ENCODE data around the gene KIF1C.

Gene KIF1C

DNA sequence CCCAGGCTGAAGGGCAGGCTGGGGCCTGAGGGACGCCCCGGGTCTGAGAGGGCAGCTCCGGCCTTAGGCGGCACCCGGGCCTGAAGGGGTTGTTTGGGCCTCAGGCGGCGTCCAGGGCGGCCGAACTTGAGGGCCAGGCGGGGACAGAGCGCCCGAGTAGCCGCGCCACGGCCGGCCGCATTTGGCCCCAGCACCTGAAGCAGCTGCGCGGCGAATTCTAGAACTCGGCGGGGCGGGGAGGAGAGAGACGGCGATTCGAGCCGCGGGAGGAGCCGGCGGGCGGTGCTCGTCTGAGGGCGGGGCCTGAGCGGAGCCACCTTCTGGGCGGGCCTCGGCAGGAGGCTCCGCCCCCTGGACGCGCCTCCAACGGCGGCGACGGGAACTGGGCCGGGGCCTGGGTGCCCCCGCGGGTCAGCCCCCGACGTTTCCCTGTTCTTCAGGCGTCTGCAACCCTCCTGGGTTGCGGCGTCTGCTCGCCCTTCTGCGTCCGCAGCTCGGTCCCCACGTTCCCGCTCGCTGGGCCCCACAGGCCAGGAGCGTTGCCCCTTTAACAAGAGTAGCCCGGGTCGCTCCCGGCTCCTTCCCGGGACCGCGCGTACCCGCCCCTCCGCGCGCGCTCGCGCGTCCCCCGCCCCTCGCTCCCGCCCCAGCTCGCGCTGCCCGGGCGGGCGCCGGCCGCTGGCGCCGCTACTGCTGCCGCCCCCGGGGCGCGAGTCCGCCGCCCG is at the start of gene KIF1C, which contains the start of gene INCA1:
TSS of gene KIF1C (plus strand) at position 649 of the 725 bp plus-strand sequence. CDS start 2,297 bp downstream, outside the sequence.
TSS of gene INCA1 (minus strand) at position 221 of the 725 bp plus-strand sequence. CDS start 3,085 bp downstream, outside the sequence.
- DNase-seq = no peak

GRCh38 chr17:4948166-4948930 is 49.4 kb upstream of the KIF1C start, which contains the start of gene PFN1:
Gene PFN1 (minus strand): TSS chr17:4948530. CDS start chr17:4948394, 136 bp downstream.
- peak; percentile 13 for DNase-seq

GRCh38 chr17:4948931-4949320 is 48.8 kb upstream of the KIF1C start:
- DNase-seq = no peak

- DNase-seq = no peak
Observed at GRCh38 chr17:4949321-4950074, 48.3 kb upstream of the KIF1C start.

- no peak for DNase-seq
Observed at GRCh38 chr17:4950075-4950745, 47.5 kb upstream of the KIF1C start.

DNA sequence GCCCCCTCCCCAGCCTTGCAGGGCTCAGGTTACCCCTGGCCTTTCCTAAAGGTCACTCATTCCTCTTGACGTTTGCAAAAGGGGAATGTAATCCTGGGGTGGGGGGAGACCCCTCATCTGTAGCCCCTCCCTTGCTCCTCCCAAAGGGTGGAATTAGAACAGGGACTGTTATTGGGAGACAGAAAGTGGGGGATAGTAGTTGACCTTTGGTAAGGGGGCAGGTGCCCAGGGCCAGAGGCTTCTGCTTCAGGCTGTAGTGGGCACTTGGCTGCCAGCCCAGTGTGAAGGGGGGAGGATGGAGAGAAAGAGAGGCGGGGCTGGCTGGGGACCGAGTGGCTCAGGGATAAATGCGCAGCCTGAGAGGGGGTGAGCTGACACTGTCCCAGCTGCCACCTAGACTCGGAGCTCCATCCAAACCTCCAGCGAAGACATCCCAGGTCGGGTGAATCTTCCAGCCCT is 47.0 kb upstream of the KIF1C start, which contains the start of gene ENO3:
TSS of gene ENO3 (plus strand) at position 374 of the 459 bp plus-strand sequence. CDS start 711 bp downstream, outside the sequence.
- DNase-seq = no peak

GRCh38 chr17:4951486-4951885 is 46.3 kb upstream of the KIF1C start:
- DNase-seq = no peak

DNA sequence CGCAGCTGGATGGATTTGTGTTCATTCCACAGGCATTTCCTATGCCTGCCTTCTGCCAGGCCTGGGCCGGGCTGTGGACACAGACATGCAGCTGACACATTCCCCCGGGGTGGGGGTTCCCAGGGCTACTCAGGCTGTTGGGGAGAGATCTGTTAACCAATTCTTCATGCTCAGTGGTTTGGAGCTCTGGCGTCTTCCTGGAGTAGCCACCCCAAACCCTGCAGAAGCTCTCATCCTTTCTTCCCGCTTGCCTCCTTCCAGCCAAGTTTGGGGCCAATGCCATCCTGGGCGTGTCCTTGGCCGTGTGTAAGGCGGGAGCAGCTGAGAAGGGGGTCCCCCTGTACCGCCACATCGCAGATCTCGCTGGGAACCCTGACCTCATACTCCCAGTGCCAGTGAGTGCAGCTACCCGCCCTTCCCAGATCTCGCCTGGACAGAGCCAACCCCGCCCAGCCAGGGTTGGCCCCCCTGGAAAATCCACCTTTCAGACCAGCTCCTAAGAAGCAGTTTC is 44.2 kb upstream of the KIF1C start:
- no peak for DNase-seq

DNA sequence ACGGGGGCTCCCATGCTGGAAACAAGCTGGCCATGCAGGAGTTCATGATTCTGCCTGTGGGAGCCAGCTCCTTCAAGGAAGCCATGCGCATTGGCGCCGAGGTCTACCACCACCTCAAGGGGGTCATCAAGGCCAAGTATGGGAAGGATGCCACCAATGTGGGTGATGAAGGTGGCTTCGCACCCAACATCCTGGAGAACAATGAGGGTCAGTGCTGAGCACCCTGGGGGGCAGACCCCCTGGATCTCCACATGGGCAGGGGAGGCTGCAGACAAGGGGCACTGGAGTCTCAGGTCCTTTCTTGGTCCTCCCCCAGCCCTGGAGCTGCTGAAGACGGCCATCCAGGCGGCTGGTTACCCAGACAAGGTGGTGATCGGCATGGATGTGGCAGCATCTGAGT is 42.7 kb upstream of the KIF1C start:
- DNase-seq = no peak

DNA sequence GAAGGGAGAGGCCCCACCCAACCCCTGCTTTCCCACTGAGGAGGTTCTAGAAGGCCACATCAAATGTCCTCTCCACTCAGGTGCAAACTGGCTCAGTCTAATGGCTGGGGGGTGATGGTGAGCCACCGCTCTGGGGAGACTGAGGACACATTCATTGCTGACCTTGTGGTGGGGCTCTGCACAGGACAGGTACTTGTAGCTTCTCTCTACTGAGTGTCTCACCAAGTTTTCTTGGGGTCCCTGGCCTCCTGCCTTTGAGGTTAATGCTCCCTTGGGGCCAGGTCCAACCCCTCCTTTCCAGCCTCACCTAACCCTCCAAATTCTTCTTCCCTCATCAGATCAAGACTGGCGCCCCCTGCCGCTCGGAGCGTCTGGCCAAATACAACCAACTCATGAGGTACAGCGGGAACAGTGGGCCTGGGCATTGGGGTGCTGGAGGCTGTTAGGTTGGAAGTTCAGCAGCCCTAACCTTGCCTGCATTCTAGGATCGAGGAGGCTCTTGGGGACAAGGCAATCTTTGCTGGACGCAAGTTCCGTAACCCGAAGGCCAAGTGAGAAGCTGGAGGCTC is 41.2 kb upstream of the KIF1C start:
- DNase-seq = no peak

- DNase-seq = no peak
Observed at GRCh38 chr17:4958102-4958501, 39.6 kb upstream of the KIF1C start.

DNA sequence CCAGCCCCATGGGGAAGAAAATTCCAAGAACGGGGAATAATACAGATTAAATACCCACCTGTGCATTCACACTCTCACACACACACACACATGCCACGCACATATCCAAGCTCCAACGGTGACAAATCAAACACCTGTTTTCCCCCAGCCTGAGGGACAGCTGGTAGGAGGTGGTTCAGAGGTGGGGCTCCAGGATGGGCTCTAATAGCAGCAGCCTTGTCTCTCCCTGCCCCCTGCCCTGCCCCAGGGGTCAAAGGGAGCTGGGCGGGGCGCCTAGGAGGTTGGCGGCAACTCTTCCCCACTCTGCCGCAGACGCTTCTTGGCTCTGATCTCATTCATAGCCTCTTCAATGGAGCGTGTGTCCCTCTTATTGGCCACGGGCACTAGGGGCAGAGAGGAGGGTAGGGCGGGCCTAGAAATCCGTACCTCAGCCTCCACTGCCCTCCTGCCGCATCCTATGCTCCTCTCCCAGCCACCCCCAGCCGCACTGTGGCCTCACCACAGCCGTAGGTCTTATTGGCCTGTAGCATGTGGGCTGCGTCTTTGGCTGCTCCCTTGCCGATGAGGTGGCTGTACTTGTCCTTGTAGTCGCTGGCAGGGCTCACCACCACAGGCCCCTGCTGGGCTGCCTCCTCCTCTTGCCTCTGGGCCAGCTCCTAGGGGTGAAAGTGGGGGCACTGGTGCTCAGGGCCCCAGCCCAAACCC is 38.3 kb upstream of the KIF1C start:
- no peak for DNase-seq

GRCh38 chr17:4960279-4960922 is 37.3 kb upstream of the KIF1C start:
- DNase-seq = no peak

GRCh38 chr17:4965311-4965986 is 32.3 kb upstream of the KIF1C start:
- DNase-seq = no peak

- DNase-seq = peak; percentile 95
Observed at GRCh38 chr17:4966844-4967538, 30.8 kb upstream of the KIF1C start.

GRCh38 chr17:4967539-4968485 is 29.9 kb upstream of the KIF1C start, which contains the start of gene SPAG7:
Gene SPAG7 (minus strand): TSS chr17:4967817. CDS start chr17:4967804, 13 bp downstream.
- DNase-seq = peak; percentile 65

GRCh38 chr17:4968486-4969046 is 29.2 kb upstream of the KIF1C start:
- DNase-seq = no peak
